ENCODE results near the gene HRH3. TPM values are rescaled to one million over a fixed set of nuclear protein-coding genes. Genes with fewer than 3 reads are reported as not detected.

HRH3 gene
- total and polyA plus RNA-seq, 2 donors (not counting 1 experiment from before 2014, with no cell fraction given), result not detected

DNA sequence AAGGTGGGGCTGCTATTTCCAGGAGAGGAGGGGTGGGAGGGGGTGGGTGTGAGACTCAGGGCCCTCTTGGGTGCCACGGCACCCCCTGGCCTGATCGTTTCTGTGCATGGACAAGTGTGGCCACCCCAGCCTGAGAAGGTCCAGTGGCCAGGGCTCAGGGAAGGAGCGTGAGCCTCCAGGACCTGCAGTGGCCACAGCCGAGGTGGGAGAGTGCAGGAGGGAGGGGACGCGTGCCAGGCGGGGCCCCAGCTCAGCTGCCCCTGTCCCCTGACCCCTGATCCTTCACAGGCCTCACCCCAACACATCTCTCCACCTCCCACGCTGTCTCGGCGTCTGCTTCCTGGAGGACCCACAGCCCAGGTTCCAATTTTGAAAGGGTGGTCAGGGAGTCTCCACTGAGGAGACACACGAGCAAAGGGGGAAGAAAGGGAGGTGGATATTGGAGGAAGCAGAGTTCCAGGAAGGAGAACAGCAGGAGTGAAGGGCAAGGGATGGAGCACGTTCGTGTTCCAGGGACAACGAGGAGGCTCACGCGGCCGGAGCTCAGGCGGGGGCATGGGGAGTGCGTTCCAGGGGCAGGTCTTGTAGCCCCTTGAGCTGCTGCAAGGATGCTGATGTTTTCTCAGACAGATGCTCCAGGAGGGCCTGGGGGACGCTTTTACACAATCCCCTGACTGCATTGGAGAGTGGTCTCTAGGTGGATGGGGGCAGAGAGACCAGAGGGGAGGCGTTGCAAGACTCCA is 4.2 kb upstream of the HRH3 start:
- Histone ChIP-seq H3K27ac (ENCODE audit: low read length in 2 of 2) (no peak overlapping the region), H3K79me2 (ENCODE audit: control insufficient read depth, insufficient read depth, low read length) (no peaks in the 10 kb centered on the region), H3K4me3 (ENCODE audit: control extremely low read depth in 1 of 5, extremely low read depth in 1 of 5, insufficient read depth in 1 of 5, low read depth in 2 of 5, low read length in 4 of 5) (no peak overlapping the region), H3K4me2 (replicated peaks; ENCODE audit: low read depth, low read length, poor library complexity, severe bottlenecking) (no peak overlapping the region), H3K36me3 (replicated peaks in 1 of 2; ENCODE audit: control extremely low read depth in 1 of 2, control insufficient read depth in 1 of 2, extremely low read depth in 1 of 2, insufficient read depth in 2 of 2, low read length in 1 of 2) (no peaks in the 10 kb centered on the region), H3K9ac (ENCODE audit: low read length) (no peak overlapping the region), H4K20me1 (ENCODE audit: control insufficient read depth, insufficient read depth, low read length, poor library complexity, severe bottlenecking) (peaks cover 5% of the 10 kb centered on the region), H3K4me1 (ENCODE audit: control insufficient read depth in 2 of 2, insufficient read depth in 2 of 2, low read length in 2 of 2) (peaks cover 11 to 13% of the 10 kb centered on the region in 2 donors), H3K9me3 (ENCODE audit: control extremely low read depth in 1 of 3, control insufficient read depth in 2 of 3, insufficient read depth in 1 of 3, low read length in 2 of 3) (peaks cover 0 to 24% (median 0%) of the 10 kb centered on the region in 3 donors), H3K27me3 (replicated peaks in 1 of 4; ENCODE audit: control extremely low read depth in 1 of 4, control insufficient read depth in 3 of 4, insufficient read depth in 4 of 4, low read length in 3 of 4) (peaks cover 0 to 61% (median 24%) of the 10 kb centered on the region in 4 experiments), H2AFZ (ENCODE audit: insufficient read depth, low read depth, low read length, poor library complexity, severe bottlenecking) (no peak overlapping the region)
- TF ChIP-seq, protein P1, sequence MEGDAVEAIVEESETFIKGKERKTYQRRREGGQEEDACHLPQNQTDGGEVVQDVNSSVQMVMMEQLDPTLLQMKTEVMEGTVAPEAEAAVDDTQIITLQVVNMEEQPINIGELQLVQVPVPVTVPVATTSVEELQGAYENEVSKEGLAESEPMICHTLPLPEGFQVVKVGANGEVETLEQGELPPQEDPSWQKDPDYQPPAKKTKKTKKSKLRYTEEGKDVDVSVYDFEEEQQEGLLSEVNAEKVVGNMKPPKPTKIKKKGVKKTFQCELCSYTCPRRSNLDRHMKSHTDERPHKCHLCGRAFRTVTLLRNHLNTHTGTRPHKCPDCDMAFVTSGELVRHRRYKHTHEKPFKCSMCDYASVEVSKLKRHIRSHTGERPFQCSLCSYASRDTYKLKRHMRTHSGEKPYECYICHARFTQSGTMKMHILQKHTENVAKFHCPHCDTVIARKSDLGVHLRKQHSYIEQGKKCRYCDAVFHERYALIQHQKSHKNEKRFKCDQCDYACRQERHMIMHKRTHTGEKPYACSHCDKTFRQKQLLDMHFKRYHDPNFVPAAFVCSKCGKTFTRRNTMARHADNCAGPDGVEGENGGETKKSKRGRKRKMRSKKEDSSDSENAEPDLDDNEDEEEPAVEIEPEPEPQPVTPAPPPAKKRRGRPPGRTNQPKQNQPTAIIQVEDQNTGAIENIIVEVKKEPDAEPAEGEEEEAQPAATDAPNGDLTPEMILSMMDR (IDR thresholded peaks at IDR 0.05), result no peak
- TF ChIP-seq EZH2 (IDR thresholded peaks at IDR 0.05; ENCODE audit: borderline replicate concordance, insufficient read depth, low read depth, low read length, poor library complexity, severe bottlenecking), result no peak
- Mint-ChIP-seq H3K4me3 (no peak overlapping the region), H3K9me3 (ENCODE audit: insufficient read depth) (no peaks in the 10 kb centered on the region), H3K27ac (no peak overlapping the region), H3K4me1 (peaks cover 2% of the 10 kb centered on the region), H3K27me3 (peaks cover 33% of the 10 kb centered on the region)
- ChIA-PET POLR2A (no interaction called here), CTCF (no interaction called here)
- 69% methylated on average over 13 of the region's 21 CpGs for WGBS (ENCODE audit: insufficient coverage)
- no peak for ATAC-seq (ENCODE audit: low read depth)
- intact Hi-C loops (cut with micrococcal nuclease), result no loop called here
- DNase-seq, result no peak

DNA sequence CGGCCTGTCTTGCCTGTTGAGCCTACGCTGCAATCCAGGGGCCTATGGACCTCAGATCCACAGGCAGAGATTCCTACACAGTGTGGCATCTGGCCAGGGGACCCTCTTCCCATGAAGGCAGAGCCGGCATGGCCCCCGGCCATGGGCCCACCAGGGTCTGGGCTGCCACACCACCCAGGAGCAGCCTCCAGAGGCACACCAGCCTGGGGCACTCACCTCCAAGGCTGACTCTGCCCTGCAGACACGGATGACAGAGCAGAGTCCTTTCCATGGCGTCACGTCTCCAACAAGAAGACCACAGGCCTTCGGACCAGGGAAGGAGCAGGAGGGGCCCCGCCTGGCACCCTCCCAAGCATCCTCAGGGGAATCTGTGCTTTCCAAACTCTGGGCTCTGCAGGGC is 3.5 kb upstream of the HRH3 start:
- WGBS (ENCODE audit: insufficient coverage), result 92% methylated on average over 9 of the region's 9 CpGs

More for the DNA sequence above, 3.5 kb upstream of the HRH3 start:
- H3K27me3 Mint-ChIP-seq, result peaks cover 33% of the 10 kb centered on the region
- no peak overlapping the region for H3K4me3 ChIP-seq (ENCODE audit: control extremely low read depth in 1 of 5, extremely low read depth in 1 of 5, insufficient read depth in 1 of 5, low read depth in 2 of 5, low read length in 4 of 5)
- no peak overlapping the region for H3K4me3 Mint-ChIP-seq
- no peaks in the 10 kb centered on the region for H3K36me3 ChIP-seq (replicated peaks in 1 of 2; ENCODE audit: control extremely low read depth in 1 of 2, control insufficient read depth in 1 of 2, extremely low read depth in 1 of 2, insufficient read depth in 2 of 2, low read length in 1 of 2)
- no peak for TF ChIP-seq EZH2 (IDR thresholded peaks at IDR 0.05; ENCODE audit: borderline replicate concordance, insufficient read depth, low read depth, low read length, poor library complexity, severe bottlenecking)
- TF ChIP-seq, protein P1 (IDR thresholded peaks at IDR 0.05), result no peak
- no peak overlapping the region for H3K4me2 ChIP-seq (replicated peaks; ENCODE audit: low read depth, low read length, poor library complexity, severe bottlenecking)
- POLR2A ChIA-PET, result no interaction called here
- peaks cover 0 to 68% (median 27%) of the 10 kb centered on the region in 4 experiments for H3K27me3 ChIP-seq (replicated peaks in 1 of 4; ENCODE audit: control extremely low read depth in 1 of 4, control insufficient read depth in 3 of 4, insufficient read depth in 4 of 4, low read length in 3 of 4)
- H3K27ac ChIP-seq (ENCODE audit: low read length in 2 of 2), result no peak overlapping the region
- peaks cover 12 to 17% of the 10 kb centered on the region in 2 donors for H3K4me1 ChIP-seq (ENCODE audit: control insufficient read depth in 2 of 2, insufficient read depth in 2 of 2, low read length in 2 of 2)
- H3K79me2 ChIP-seq (ENCODE audit: control insufficient read depth, insufficient read depth, low read length), result no peaks in the 10 kb centered on the region
- intact Hi-C loops (cut with micrococcal nuclease), result no loop called here
- DNase-seq, result no peak
- no peak overlapping the region for H3K27ac Mint-ChIP-seq
- no peaks in the 10 kb centered on the region for H3K9me3 Mint-ChIP-seq (ENCODE audit: insufficient read depth)
- no peak overlapping the region for H2AFZ ChIP-seq (ENCODE audit: insufficient read depth, low read depth, low read length, poor library complexity, severe bottlenecking)
- CTCF ChIA-PET, result no interaction called here
- peaks cover 5% of the 10 kb centered on the region for H4K20me1 ChIP-seq (ENCODE audit: control insufficient read depth, insufficient read depth, low read length, poor library complexity, severe bottlenecking)
- H3K4me1 Mint-ChIP-seq, result peaks cover 2% of the 10 kb centered on the region
- peaks cover 0 to 28% (median 0%) of the 10 kb centered on the region in 3 donors for H3K9me3 ChIP-seq (ENCODE audit: control extremely low read depth in 1 of 3, control insufficient read depth in 2 of 3, insufficient read depth in 1 of 3, low read length in 2 of 3)
- H3K9ac ChIP-seq (ENCODE audit: low read length), result no peak overlapping the region
- ATAC-seq (ENCODE audit: low read depth), result no peak

Measured in B cell (primary cell).